Measurements from ENCODE around the gene CDC14A.

The CDC14A gene

DNA sequence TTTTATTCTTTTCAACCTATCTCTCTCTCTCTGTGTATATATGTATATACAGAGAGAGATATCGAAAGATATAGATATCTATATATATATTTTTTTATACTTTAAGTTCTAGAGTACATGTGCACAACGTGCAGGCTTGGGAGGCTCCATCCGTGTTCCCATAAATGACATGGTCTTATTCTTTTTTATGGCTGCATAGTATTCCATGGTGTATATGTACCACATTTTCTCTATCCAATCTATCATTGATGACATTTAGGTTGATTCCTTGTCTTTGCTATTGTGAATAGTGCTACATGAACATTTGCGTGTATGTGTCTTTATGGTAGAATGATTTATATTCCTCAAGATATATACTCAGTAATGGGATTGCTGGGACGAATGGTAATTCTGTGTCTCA is 130.4 kb downstream of the CDC14A start:
- no peak for DNase-seq (ENCODE audit: low read depth in 2 of 3, low spot score in 1 of 3)

DNA sequence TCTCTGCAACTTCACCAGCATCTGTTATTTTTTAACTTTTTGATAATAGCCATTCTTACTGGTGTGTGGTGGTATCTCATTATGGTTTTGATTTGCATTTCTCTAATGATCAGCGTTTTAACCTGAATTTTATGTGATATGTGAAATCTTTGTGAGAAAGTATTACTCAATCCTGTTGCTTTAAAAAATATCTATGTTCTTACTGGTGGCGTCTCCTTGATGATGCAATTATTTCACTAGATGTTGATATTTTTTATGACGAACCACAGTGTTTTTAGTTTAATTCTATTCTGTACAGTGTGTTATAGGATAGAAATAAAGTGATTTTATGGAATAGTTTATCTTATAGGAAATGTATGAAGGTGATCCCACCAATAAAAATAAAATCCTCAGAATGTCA is 130.9 kb downstream of the CDC14A start:
- no peak for DNase-seq (ENCODE audit: low read depth in 2 of 3, low spot score in 1 of 3)

DNA sequence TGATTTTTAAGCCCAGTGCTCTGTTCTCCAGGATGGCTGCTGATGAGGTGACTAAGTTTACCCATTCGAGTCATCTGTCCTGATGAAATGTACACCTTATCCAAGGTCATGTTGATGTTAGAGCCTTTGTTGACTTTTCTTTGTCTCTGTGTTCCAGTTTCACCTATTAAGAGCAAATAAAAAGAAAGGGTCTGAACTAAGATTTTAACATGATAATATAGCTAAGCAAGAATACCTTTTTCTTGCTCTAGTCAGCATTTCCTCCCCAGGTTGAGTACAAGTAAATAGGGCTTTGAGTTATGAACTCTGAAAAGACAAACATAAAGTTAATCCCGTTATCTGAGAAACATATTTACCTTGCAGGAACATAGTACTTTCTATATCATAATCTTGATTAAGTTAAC is 133.6 kb downstream of the CDC14A start:
- no peak for DNase-seq (ENCODE audit: low read depth in 2 of 3, low spot score in 1 of 3)

DNA sequence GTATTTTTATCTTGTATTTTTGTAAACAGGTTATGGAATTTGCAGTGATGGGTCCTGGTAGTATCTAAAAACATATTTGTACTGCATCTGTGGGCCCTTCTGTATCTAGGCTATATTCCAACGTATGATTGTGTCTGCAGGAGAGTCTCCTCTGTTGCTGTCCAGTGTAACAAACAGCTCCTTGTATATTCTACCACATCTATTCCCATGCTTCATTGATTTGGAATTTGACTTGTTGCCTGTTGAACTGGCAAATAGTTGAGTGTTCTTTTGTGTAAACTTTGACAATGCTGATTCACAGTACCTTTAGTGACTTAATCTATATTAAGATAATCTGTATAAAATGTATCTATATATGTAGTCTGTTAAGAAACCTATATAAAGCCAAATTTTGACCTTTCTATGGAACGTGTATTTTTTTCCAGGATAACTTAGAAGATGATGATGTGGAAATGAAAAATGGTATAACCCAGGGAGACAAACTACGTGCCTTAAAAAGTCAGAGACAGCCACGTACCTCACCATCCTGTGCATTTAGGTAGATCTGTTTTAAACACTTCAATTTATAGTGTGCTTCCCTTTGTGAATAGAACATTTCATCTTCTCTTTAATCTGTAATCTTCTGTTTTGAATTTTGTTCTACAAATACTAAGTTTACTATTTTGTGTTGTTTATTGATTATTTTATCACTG is 142.2 kb downstream of the CDC14A start:
- no peak for DNase-seq (ENCODE audit: low read depth in 2 of 3, low spot score in 1 of 3)

DNA sequence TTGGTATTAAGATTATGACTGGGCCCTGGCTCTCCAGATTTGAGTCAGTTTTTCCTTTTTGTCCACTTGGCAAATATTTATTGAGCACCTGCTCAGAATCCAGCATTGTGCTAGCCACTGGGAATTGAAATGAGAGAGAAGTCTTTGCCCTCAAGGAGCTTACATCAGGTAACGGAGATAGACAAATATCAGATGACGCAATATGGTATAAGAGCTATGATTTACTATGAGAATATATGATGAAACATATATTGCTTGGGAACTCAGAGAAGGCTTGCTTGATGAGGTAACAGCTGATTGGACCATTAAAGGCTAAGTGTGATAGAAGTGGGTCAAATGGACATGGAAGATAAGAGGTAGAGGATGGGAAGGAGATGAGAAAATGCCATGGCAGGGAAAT is 144.6 kb downstream of the CDC14A start:
- no peak for DNase-seq (ENCODE audit: low read depth in 2 of 3, low spot score in 1 of 3)

DNA sequence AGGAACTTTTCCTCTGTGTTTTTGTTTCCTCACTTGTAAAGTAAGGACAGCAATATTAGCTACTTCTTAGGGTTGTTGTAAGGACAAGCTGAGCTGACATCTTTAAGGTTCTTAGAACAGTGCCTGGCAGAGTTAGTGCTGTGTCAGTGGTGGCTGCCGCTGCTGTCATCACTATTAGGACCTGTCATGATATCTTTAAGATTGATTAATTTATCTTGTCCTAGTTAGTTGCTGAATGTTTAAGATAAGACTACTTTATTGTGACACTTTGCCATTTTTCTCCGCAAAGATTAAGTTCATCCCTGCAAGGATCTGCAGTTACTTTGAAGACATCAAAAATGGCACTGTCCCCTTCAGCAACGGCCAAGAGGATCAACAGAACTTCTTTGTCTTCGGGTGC is 145.5 kb downstream of the CDC14A start:
- no peak for DNase-seq (ENCODE audit: low read depth in 2 of 3, low spot score in 1 of 3)

DNA sequence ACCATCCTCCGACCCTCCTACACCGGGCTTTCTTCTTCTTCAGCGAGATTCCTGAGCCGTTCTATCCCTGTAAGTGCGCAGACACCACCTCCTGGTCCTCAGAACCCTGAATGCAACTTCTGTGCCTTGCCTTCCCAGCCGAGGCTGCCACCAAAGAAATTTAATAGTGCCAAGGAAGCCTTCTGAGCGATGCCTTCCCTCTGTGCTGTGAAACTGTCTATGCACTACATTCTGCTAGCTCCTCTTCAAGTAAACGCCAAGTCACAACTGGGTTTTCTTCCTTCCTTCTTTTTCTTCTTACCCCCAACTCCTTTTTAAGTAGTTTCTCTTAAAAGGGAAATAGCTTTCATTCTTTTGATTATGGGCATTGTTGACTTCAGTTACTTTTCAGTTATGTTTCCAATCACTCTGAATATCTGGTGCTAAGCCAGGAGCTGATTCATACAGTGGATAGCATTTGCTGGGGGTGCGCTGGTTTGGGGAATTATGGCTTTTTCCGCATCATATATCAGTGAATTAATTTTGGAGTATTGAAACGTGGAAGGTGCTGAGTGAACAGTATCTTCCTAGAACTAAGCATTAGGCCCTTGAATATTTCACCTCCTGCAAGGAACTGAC is 147.0 kb downstream of the CDC14A start:
- DNase-seq (ENCODE audit: low read depth in 2 of 3, low spot score in 1 of 3): no peak

DNA sequence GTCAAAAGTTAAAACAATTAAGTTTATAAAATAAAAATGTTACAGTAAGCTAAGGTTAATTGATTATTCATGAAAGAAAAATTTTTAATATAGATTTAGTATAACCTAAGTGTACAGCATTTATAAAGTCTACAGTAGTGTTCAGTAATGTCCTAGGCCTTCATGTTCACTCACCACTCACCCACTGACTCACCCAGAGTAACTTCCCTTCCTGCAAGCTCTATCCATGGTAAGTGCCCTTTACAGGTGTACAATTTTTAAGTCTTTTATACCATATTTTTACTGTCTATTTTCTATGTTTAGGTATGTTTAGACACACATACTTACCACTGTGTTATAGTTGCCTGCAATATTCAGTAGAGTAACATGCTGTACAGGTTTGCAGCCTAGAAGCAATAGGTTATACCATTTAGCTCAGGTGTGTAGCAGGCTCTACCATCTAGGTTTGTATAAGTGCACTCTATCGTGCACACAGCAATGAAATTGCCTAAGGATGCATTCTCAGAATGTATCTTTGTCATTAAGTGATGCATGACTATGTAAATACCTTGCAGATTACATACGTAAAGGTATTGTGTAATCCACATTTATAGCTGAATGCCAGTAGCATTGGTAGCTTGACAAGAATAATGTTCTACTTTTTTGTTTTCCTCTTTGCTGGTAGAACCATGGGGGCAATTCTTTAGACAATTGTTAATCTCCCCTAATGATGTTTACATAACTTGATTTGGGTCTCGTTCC is 149.9 kb downstream of the CDC14A start:
- no peak for DNase-seq (ENCODE audit: low read depth in 2 of 3, low spot score in 1 of 3)

DNA sequence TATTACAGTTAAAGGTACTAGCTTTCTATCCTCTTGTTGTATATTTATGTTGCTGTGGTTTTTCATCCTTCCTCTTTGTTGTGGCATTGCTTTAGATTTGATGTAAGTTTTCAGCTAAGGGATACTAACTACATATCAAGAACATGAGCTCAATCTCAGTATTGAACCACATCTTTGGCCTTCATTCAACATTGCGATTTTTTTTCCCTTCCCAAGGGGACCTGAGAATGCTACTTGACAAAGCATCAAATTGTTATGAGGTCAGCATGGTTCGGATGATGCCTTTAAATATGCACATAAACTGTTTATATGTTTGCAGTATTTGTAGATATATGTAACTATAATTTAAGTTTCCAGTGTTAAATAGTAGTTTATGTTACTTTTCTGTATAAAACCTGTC is 153.9 kb downstream of the CDC14A start:
- no peak for DNase-seq (ENCODE audit: low read depth in 2 of 3, low spot score in 1 of 3)

DNA sequence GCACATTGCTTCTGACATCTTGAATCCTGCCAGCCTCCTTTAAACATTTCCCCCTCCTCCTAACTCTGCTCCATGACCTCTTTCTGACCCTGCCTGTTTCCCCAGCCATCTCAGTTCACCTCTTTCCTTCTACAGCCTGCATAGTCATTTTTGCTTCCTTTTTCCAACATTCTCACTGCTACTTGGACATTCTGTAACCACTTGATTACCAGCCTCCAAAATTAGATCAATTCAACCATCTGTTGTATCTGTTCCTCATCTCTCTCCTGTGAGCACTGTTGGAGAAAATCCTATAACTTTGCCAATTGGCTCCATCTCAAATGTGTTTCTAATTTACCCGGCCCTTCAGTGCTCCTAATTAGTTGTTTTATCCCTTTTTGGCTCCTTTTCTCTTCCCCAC is 158.1 kb downstream of the CDC14A start:
- no peak for DNase-seq (ENCODE audit: low read depth in 2 of 3, low spot score in 1 of 3)

DNA sequence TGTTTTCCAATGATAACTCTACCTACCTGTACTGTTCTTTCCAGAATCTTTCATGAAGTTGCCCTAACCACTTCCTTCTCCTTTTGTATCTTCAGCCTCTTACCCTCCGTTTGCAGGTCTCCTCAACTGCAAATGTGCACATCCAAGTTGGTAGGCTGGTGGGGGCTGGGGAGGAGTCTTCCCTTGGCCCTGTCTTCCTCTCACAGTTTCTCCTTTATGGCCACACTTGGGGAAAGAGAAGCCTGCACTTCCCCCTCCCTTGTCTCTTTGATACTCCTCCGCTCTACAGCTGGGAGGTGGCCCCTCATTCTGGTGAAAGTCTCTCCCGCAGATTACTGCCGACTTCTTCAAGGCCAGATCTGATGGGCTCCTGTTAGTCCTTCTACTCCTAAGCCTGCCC is 158.8 kb downstream of the CDC14A start:
- no peak for DNase-seq (ENCODE audit: low read depth in 2 of 3, low spot score in 1 of 3)

DNA sequence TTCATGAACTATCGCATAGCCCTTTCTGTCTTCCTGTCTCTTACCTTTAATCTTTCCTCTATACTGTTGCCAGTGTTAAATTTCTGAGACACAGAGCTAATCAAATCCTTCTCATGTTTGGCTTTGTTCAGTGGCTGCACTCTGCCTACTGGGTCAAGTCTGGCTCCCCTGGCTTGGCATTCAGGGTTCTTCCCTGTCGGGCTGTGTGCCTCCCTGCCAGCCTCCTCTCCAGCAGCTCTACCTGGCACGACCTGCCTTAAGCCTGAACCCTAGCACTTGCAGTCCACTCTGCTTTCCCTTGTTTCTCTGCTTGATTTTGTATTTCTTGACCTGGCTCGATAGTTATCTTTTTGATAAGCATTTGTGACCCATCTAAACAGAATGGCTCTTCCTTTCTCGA is 159.5 kb downstream of the CDC14A start:
- no peak for DNase-seq (ENCODE audit: low read depth in 2 of 3, low spot score in 1 of 3)

DNA sequence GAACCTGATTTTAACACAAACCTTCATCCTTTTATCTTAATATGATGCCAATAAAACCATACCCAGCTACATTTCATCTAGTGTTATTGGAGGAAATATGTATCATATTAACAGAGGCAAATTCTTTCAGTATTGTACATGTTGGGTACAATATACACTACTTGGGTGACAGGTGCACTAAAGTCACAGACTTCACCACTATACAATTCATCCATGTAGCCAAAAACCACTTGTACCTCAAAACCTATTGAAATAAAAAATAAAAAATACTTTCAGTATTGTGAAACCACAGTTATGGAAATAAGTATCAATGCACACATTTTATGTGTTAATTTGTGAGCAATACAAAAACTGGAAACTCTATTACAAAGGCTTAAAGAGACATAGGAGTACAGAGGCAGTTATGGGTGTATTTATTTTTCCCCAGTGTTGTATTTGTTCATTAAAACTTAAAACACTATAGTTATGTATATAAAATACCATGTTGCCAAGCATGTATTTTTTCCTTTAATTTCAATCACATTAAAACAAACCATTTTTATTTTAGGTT is 160.6 kb downstream of the CDC14A start:
- no peak for DNase-seq (ENCODE audit: low read depth in 2 of 3, low spot score in 1 of 3)

DNA sequence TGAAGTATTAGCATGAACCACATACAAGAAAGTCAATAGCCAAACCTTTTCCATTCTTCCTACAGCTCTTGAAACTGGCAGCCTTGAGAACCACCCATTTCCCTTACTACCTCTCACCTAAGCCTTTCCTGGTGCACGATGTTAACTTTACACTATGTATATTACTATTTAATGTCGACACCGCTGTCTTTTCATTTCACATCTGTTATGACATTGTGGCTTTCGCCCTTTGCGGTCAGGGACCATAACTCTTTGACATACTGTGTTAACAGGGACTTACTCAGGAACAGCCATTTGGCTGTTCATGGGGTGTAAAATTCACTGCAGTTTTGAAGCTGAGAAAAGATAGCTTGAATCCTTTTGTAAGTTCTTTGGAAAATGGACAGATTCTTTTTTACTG is 164.6 kb downstream of the CDC14A start:
- DNase-seq (ENCODE audit: low read depth in 2 of 3, low spot score in 1 of 3): no peak

DNA sequence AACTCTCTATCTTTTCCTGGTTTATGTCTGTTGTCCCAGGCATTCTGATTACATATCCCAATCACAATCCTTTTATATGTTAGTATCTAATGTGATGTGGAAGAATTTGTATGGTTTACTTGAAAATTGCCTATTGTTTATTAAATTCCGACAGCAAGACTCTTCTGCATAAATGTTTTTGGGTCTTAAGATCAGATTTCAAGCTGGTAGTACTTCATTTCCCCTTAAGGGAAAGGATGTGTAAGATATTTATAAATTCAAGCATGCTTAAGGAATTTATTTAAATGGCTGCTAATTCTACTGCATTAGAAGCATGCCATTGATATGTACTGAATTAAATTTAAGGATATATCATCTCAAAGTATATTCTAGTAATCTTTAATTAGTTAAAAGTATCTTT is 165.2 kb downstream of the CDC14A start:
- no peak for DNase-seq (ENCODE audit: low read depth in 2 of 3, low spot score in 1 of 3)

DNA sequence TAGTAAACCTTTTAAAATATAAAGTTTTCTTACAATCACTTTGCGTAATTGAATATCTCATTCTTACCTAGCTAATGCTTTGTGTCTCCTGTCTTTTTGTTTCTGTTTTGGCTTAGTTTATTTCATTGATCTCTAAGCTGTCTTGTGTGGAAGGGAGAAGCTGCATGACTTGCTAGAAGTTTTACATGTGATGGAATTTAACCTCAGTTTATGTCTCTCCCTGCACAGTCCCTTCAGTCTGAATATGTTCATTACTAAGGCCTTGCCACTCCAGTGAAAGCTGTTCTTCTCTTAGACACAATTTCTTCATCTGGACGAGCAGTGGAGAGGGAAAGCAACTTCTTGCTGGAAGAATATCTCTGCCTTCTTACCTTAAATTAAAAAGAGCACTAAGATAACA is 165.7 kb downstream of the CDC14A start:
- DNase-seq (ENCODE audit: low read depth in 2 of 3, low spot score in 1 of 3): no peak

DNA sequence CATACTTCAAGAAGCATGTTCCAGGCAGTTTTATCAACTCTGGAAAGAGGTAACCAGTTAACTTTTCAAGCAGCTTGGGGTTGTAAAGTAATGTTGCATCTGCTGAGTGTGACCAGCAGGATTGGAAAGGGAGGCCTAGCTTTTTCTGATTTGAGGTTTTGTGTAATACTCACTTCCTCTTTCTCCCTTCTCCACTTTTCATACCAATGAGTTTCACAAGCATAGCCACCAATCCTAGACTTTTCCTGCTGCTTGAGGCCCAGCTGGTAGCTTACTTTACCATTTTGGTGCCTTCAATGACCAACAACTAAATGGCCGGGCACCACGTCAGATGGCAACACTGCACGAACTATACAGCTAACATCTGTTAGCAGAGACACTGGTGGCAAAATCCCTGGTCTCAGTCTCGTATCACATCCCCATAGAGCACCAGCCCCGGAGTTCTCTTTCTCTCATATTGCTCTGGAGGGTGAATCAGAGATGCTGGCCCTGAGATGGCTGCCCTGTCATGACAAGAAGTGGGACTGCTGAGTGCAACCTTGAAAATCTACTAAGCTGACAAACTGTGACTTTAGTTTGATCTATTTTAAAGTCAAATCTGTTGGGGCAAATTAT is 170.8 kb downstream of the CDC14A start:
- no peak for DNase-seq (ENCODE audit: low read depth in 2 of 3, low spot score in 1 of 3)

DNA sequence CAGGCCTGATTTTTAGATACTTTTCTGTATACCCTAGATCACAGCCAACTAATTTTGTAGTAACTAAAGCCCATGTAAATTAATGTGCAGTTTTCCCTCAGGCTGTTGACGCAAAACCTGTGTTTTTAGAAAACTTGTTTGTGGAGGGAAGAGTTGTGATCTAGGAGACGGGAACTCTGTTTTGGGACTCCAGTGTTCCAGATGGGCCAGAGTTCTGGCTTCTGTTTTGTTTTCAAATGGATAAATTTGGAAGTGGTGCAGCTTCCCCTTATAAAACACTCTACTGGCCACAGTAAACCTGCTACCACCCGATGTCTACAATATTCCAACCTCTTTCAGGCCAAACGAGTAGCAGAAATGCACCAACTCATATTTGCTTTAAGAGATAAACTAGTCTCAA is 172.0 kb downstream of the CDC14A start:
- DNase-seq (ENCODE audit: low read depth in 2 of 3, low spot score in 1 of 3): no peak

DNA sequence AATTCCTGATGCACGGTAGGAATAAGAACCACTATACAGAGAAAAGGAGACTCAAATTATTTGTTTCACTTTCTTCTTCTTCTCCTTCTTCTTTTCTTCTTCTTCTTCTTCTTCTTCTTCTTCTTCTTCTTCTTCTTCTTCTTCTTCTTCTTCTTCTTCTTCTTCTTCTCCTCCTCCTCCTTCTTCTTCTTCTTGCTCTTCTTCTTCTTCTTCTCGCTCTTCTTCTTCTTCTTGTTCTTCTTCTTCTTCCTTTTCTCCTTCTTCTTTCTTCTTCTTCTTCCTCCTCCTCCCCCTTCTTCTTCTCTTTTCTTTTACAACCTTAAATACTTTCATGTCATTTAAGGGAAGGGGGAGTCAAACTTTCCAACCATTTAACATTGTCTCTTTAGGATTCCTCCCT is 174.6 kb downstream of the CDC14A start:
- no peak for DNase-seq (ENCODE audit: low read depth in 2 of 3, low spot score in 1 of 3)

DNA sequence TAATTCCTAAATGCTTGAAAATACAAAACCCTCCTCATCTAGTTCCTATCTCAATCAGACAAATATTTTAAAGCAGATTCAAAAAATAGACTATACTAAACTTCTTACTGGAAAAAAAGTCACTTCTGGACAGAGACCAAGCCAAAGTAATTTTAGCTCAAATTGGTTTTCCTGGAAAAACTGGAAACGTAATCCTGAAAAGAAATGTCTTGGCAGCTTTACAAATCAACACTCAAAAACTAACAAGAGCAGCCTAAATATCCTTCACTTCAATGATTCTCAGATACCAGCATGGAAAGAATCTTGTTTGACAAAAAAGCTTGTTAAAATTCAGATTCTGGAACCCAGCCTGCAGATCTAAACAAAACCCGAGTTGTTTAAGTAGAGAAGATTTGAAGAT is 176.6 kb downstream of the CDC14A start:
- no peak for DNase-seq (ENCODE audit: low read depth in 2 of 3, low spot score in 1 of 3)

DNA sequence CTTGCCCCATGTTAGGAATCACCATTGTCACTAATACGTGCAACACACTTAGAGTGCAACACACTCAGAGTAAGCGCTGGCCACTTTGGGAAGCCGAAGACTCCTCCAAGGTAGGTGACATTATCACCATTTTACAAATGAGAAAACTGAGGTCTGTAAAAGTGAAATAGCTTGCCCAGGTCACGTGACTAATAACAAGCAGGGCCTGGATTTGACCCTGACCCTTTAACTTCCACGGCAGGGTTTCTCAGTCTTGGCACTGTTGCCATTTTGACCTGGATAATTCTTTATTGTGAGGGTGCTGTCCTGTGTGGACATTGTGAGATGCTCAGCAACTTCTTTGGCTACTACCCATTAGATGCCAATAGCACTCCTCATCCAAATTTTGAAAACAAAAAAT is 177.8 kb downstream of the CDC14A start:
- no peak for DNase-seq (ENCODE audit: low read depth in 2 of 3, low spot score in 1 of 3)
